Ishikawa (cell line): Measurements from ENCODE around the gene FAM120B.

Experiments used
- CEBPB ChIP-seq: IDR thresholded peaks from 2 replicates; pipeline ENCODE4 v1.6.1; 2012
- CREB1 ChIP-seq: IDR thresholded peaks from 2 replicates; pipeline ENCODE4 v1.6.1; 2012; ENCODE audit warnings: low read depth
- EGR1 ChIP-seq: IDR thresholded peaks from 2 replicates; pipeline ENCODE4 v1.6.1; 2012
- EP300 ChIP-seq: IDR thresholded peaks from 2 replicates; pipeline ENCODE4 v1.6.1; 2012; ENCODE audit warnings: borderline replicate concordance
- FOXM1 ChIP-seq: IDR thresholded peaks from 2 replicates; pipeline ENCODE4 v1.6.1; 2012; ENCODE audit warnings: low read depth, borderline replicate concordance
- MAX ChIP-seq: IDR thresholded peaks from 2 replicates; pipeline ENCODE4 v1.6.1; 2012
- NFIC ChIP-seq: IDR thresholded peaks from 2 replicates; pipeline ENCODE4 v1.6.1; 2012
- RAD21 ChIP-seq: IDR thresholded peaks from 2 replicates; pipeline ENCODE4 v1.6.1; 2012; ENCODE audit warnings: low read depth
- REST ChIP-seq: IDR thresholded peaks from 2 replicates; pipeline ENCODE4 v1.6.1; 2012; ENCODE audit warnings: low read depth, mild to moderate bottlenecking
- TAF1 ChIP-seq: IDR thresholded peaks from 2 replicates; pipeline ENCODE4 v1.6.1; 2012; ENCODE audit warnings: low read depth, mild to moderate bottlenecking
- TCF12 ChIP-seq: IDR thresholded peaks from 2 replicates; pipeline ENCODE4 v1.6.1; 2012; ENCODE audit warnings: low read depth
- TEAD4 ChIP-seq: IDR thresholded peaks from 2 replicates; pipeline ENCODE4 v1.6.1; 2012
- USF1 ChIP-seq: IDR thresholded peaks from 2 replicates; pipeline ENCODE4 v1.6.1; 2012
- YY1 ChIP-seq: IDR thresholded peaks from 2 replicates; pipeline ENCODE4 v1.6.1; 2012; ENCODE audit warnings: low read depth
- ZBTB7A ChIP-seq: IDR thresholded peaks from 2 replicates; pipeline ENCODE4 v1.6.1; 2012; ENCODE audit warnings: low read depth

The FAM120B gene

GRCh38 chr6:170446841-170447560 lies 140.4 kb downstream of the FAM120B start:
- no peak for TF ChIP-seq NFIC
- no peak for TF ChIP-seq TEAD4
- no peak for TF ChIP-seq TCF12
- TF ChIP-seq TAF1, result no peak
- TF ChIP-seq CEBPB, result no peak
- no peak for TF ChIP-seq CREB1
- TF ChIP-seq EP300, result no peak
- TF ChIP-seq MAX, result no peak
- TF ChIP-seq RAD21, result no peak
- no peak for TF ChIP-seq ZBTB7A
- TF ChIP-seq REST, result no peak
- no peak for TF ChIP-seq USF1
- no peak for TF ChIP-seq YY1
- no peak for TF ChIP-seq FOXM1
- no peak for TF ChIP-seq EGR1

- TF ChIP-seq CREB1, result no peak
- TF ChIP-seq YY1, result no peak
- TF ChIP-seq RAD21, result no peak
- TF ChIP-seq TEAD4, result no peak
- no peak for TF ChIP-seq ZBTB7A
- TF ChIP-seq REST, result no peak
- TF ChIP-seq TAF1, result no peak
- no peak for TF ChIP-seq EP300
- TF ChIP-seq USF1, result no peak
- TF ChIP-seq FOXM1, result no peak
- TF ChIP-seq CEBPB, result no peak
- TF ChIP-seq MAX, result no peak
- no peak for TF ChIP-seq TCF12
- TF ChIP-seq NFIC, result no peak
- no peak for TF ChIP-seq EGR1
Observed at GRCh38 chr6:170447561-170447930, 141.0 kb downstream of the FAM120B start.

GRCh38 chr6:170448317-170448716 lies 141.8 kb downstream of the FAM120B start:
- TF ChIP-seq YY1, result no peak
- no peak for TF ChIP-seq EP300
- TF ChIP-seq RAD21, result no peak
- TF ChIP-seq MAX, result no peak
- no peak for TF ChIP-seq USF1
- TF ChIP-seq TEAD4, result no peak
- no peak for TF ChIP-seq REST
